ENCODE data around the gene ATP2C1.
"Not testable (repeated sequence)": the region's sequence is repeated elsewhere in the genome, so short reads cannot be mapped to it uniquely, and the experiment has no call there.

Gene ATP2C1

GRCh38 chr3:130893376-130894129 is at the start of gene ATP2C1:
ATP2C1 (plus strand) TSS chr3:130894084; CDS start chr3:130894770, 686 bp downstream.
- DNase-seq (ENCODE audit: low spot score), result peak; percentile 94

- no peak for DNase-seq (ENCODE audit: low spot score)
Measured at GRCh38 chr3:130844462-130844861, 49.4 kb upstream of the ATP2C1 start.

- no peak for DNase-seq (ENCODE audit: low spot score)
Measured at GRCh38 chr3:130846181-130846580, 47.7 kb upstream of the ATP2C1 start.

GRCh38 chr3:130849091-130849552 is 44.8 kb upstream of the ATP2C1 start:
- no peak for DNase-seq (ENCODE audit: low spot score)

- DNase-seq (ENCODE audit: low spot score), result peak; percentile 30
Measured at GRCh38 chr3:130850044-130850797, 43.7 kb upstream of the ATP2C1 start.

GRCh38 chr3:130850843-130851242 is 43.0 kb upstream of the ATP2C1 start:
- no peak for DNase-seq (ENCODE audit: low spot score)

- DNase-seq (ENCODE audit: low spot score), result no peak
Measured at GRCh38 chr3:130851277-130851676, 42.6 kb upstream of the ATP2C1 start.

GRCh38 chr3:130853581-130853980 is 40.3 kb upstream of the ATP2C1 start:
- DNase-seq (ENCODE audit: low spot score), result no peak

GRCh38 chr3:130854208-130854864 is 39.5 kb upstream of the ATP2C1 start:
- no peak for DNase-seq (ENCODE audit: low spot score)

GRCh38 chr3:130857336-130858026 is 36.4 kb upstream of the ATP2C1 start:
- no peak for DNase-seq (ENCODE audit: low spot score)

- DNase-seq (ENCODE audit: low spot score), result not testable (repeated sequence)
Measured at GRCh38 chr3:130862130-130862529, 31.8 kb upstream of the ATP2C1 start.

- no peak for DNase-seq (ENCODE audit: low spot score)
Measured at GRCh38 chr3:130865489-130865888, 28.4 kb upstream of the ATP2C1 start.

- DNase-seq (ENCODE audit: low spot score), result no peak
Measured at GRCh38 chr3:130866327-130866726, 27.6 kb upstream of the ATP2C1 start.

GRCh38 chr3:130870423-130870822 is 23.5 kb upstream of the ATP2C1 start:
- no peak for DNase-seq (ENCODE audit: low spot score)

- no peak for DNase-seq (ENCODE audit: low spot score)
Measured at GRCh38 chr3:130876594-130876993, 17.3 kb upstream of the ATP2C1 start.

- DNase-seq (ENCODE audit: low spot score), result no peak
Measured at GRCh38 chr3:130878464-130878863, 15.4 kb upstream of the ATP2C1 start.

- no peak for DNase-seq (ENCODE audit: low spot score)
Measured at GRCh38 chr3:130889416-130889946, 4.4 kb upstream of the ATP2C1 start.

- DNase-seq (ENCODE audit: low spot score), result peak; percentile 85
Measured at GRCh38 chr3:130892759-130893375, 1.0 kb upstream of the ATP2C1 start.

GRCh38 chr3:130894130-130894985 is 474 bp downstream of the ATP2C1 start:
- DNase-seq (ENCODE audit: low spot score), result peak; percentile 58

GRCh38 chr3:130894986-130895280 is 1.0 kb downstream of the ATP2C1 start:
- DNase-seq (ENCODE audit: low spot score), result no peak

Data from putamen (tissue), 1 donor.